Osteoblast (primary cell): ENCODE data around the gene BCCIP. TPM values are rescaled to one million over a fixed set of nuclear protein-coding genes. Genes with fewer than 3 reads are reported as not detected.

ENCODE experiments used
- DNase-seq: peaks from one replicate; pipeline ENCODE4 v3.0.0; 2011; ENCODE audit warnings: low spot score, mixed read lengths; ENCODE audit not compliant: insufficient read length; ENCODE audit errors: missing footprints
- H2AFZ ChIP-seq: 2 replicates; pipeline ENCODE4 v1.6.0; 2011; ENCODE audit warnings: mild to moderate bottlenecking, low read length
- H3K27ac ChIP-seq: 2 replicates; pipeline ENCODE4 v1.5.1; 2011; ENCODE audit warnings: mild to moderate bottlenecking, low read depth, low read length, moderate library complexity
- H3K27me3 ChIP-seq: 2 replicates; pipeline ENCODE4 v1.6.0; 2012; ENCODE audit warnings: mild to moderate bottlenecking, control low read depth, inconsistent platforms, low read length, moderate library complexity; ENCODE audit not compliant: insufficient read depth
- H3K36me3 ChIP-seq: 2 replicates; pipeline ENCODE4 v1.5.1; 2011; ENCODE audit warnings: mild to moderate bottlenecking, low read length, control low read depth, moderate library complexity; ENCODE audit not compliant: insufficient read depth
- H3K4me1 ChIP-seq: 2 replicates; pipeline ENCODE4 v1.5.1; 2011; ENCODE audit warnings: mild to moderate bottlenecking, low read length, control low read depth, moderate library complexity; ENCODE audit not compliant: insufficient read depth
- H3K4me2 ChIP-seq: 2 replicates; pipeline ENCODE4 v1.6.0; 2011; ENCODE audit warnings: mild to moderate bottlenecking, low read length; ENCODE audit not compliant: insufficient read depth
- H3K4me3 ChIP-seq: fragments of 200-600 bp; sonication (generic); 3 replicates; pipeline ENCODE4 v1.5.1; 2012; ENCODE audit warnings: mild to moderate bottlenecking, low read length, inconsistent platforms; ENCODE audit not compliant: insufficient read depth
- H3K79me2 ChIP-seq: 2 replicates; pipeline ENCODE4 v1.6.0; 2012; ENCODE audit warnings: mild to moderate bottlenecking, low read length, control low read depth, inconsistent platforms; ENCODE audit not compliant: insufficient read depth
- H3K9me3 ChIP-seq: 2 replicates; pipeline ENCODE4 v1.5.1; 2011; ENCODE audit warnings: low read depth, low read length, control low read depth
- H4K20me1 ChIP-seq: 2 replicates; pipeline ENCODE4 v1.6.0; 2012; ENCODE audit warnings: mild to moderate bottlenecking, low read length, control low read depth; ENCODE audit not compliant: insufficient read depth
- CTCF ChIP-seq: IDR thresholded peaks from 2 replicates; pipeline ENCODE4 v1.5.1; 2011; ENCODE audit warnings: mild to moderate bottlenecking, low read depth, low read length, moderate library complexity; ENCODE audit errors: extremely low read depth
- total RNA-seq: library from RNA; depleted of rRNA; stranded (reverse); fragments of >200 nt; gene quantifications from 2 replicates; pipeline ENCODE4 v1.2.3, GENCODE V29; 2012

Gene BCCIP
- total RNA-seq, 1 donor = 26.8 TPM

DNA sequence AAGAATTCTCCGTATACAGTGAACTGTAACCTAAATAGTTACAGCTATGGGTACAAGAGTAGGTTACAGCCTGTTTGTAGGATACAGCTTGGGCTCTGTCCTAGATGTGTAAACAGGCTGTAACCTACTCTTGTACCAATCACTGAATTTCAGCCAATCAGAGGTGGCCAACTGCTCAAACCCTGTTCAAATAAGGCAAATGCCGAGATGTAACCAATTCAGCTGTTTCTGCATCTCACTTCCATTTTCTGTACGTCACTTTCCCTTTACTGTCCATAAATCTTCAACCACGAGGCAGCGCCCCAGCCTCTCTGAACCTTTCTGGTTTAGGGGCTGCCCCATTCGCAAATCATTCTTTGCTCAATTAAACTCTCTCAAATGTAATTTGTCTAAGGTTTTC lies 39.4 kb upstream of the BCCIP start:
- DNase-seq = no peak
- H4K20me1 ChIP-seq = no peaks in the 10 kb centered on the region
- TF ChIP-seq CTCF = no peak

GRCh38 chr10:125785791-125786190 lies 37.6 kb upstream of the BCCIP start:
- Histone ChIP-seq H3K4me1 (no peaks in the 10 kb centered on the region), H3K79me2 (no peaks in the 10 kb centered on the region), H3K4me2 (no peak overlapping the region), H3K4me3 (no peak overlapping the region), H3K36me3 (peaks cover 4% of the 10 kb centered on the region), H2AFZ (no peak overlapping the region), H3K27ac (no peak overlapping the region), H3K27me3 (no peaks in the 10 kb centered on the region), H4K20me1 (no peaks in the 10 kb centered on the region), H3K9me3 (no peaks in the 10 kb centered on the region)
- no peak for TF ChIP-seq CTCF
- DNase-seq = no peak

More for the DNA sequence above, 39.4 kb upstream of the BCCIP start:
- Histone ChIP-seq H3K4me2 (no peak overlapping the region), H2AFZ (no peak overlapping the region), H3K27me3 (no peaks in the 10 kb centered on the region), H3K79me2 (no peaks in the 10 kb centered on the region), H3K36me3 (peaks cover 4% of the 10 kb centered on the region), H3K27ac (no peak overlapping the region), H3K4me3 (no peak overlapping the region), H3K9me3 (no peaks in the 10 kb centered on the region), H3K4me1 (no peaks in the 10 kb centered on the region)

GRCh38 chr10:125788156-125789034 lies 35.0 kb upstream of the BCCIP start:
- Histone ChIP-seq H3K27me3 (no peaks in the 10 kb centered on the region), H3K27ac (no peak overlapping the region), H3K4me2 (no peak overlapping the region), H2AFZ (no peak overlapping the region), H4K20me1 (no peaks in the 10 kb centered on the region), H3K4me1 (no peaks in the 10 kb centered on the region), H3K36me3 (peaks cover 19% of the 10 kb centered on the region), H3K4me3 (no peak overlapping the region), H3K79me2 (no peaks in the 10 kb centered on the region), H3K9me3 (no peaks in the 10 kb centered on the region)
- no peak for DNase-seq
- no peak for TF ChIP-seq CTCF

DNA sequence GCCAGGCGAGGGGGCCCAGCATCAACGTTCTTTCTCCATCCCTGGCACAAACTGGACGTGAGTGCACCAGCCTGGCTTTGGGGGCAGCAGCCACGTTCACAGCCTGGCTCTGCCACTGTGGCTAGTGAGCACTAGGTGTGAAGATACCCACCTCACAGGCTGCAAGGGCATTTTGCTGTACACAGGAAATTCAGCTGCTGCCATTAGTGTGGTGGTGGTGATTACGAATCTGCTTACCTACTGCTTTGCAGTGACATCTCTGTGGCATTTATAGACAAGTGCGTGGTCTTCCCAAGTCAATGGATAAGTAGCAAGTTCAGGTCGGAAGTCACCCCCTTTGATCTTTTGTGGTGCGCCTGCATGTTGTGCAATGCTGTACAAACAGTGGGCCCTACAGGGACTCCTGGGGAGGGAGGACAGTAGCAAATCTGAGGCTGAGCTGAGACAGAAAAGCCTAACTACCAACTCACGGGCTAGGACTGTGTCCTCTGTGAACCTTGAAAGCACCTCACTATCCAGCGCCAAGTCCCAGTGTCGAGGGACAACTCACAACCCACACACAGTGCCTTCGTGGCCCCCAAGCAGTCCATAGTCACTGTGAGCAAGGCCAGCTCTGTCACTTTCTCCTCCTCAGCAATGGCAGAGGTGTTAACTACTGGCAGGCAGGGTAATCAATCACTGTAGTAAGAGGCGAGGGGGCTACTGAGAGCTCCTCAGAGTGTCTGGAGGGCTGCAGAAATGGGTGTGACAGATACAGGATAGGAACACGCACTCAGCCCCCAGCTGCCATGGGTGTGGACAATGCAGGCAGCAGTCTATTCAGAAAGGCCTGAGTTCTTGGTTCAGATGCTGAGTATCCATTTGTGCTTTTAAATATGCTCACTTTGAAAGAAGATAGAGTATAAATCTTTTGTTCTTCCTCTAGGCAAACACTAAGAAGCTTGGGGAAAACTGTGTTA lies 30.7 kb upstream of the BCCIP start:
- no peak overlapping the region for H3K4me2 ChIP-seq
- H2AFZ ChIP-seq = no peak overlapping the region
- no peaks in the 10 kb centered on the region for H3K4me1 ChIP-seq
- H4K20me1 ChIP-seq = no peaks in the 10 kb centered on the region
- H3K27ac ChIP-seq = no peak overlapping the region
- H3K4me3 ChIP-seq = no peak overlapping the region
- H3K36me3 ChIP-seq = peaks cover 39% of the 10 kb centered on the region
- no peaks in the 10 kb centered on the region for H3K27me3 ChIP-seq
- H3K79me2 ChIP-seq = no peaks in the 10 kb centered on the region
- no peak for TF ChIP-seq CTCF
- H3K9me3 ChIP-seq = no peaks in the 10 kb centered on the region
- DNase-seq = no peak
